CD4-positive, alpha-beta T cell treated with Interleukin-4 for 4 hours (primary cell): ENCODE measurements around the gene FBXO22.
"Not testable (repeated sequence)": the region's sequence is repeated elsewhere in the genome, so short reads cannot be mapped to it uniquely, and the experiment has no call there.

Experiments
- DNase-seq: peaks from one replicate; pipeline ENCODE4 v3.0.0-alpha.2; 2020

FBXO22 gene

DNA sequence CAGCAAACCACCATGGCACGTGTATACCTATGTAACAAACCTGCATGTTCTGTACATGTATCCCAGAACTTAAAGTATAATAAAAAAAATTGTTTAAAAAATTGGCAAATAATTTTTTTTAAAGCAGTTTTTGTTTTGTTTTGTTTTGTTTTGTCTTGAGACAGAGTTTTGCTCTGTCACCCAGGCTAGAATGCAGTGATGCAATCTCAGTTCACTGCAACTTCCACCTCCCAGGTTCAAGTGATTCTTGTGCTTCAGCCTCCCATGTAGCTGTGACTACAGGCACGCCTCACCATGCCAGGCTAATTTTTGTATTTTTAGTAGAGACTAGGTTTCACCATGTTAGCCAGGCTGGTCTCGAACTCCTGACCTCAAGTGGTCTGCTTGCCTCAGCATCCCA is 81.0 kb downstream of the FBXO22 start:
- DNase-seq: not testable (repeated sequence)

GRCh38 chr15:75985971-75986370 is 82.3 kb downstream of the FBXO22 start:
- DNase-seq: no peak

- no peak for DNase-seq
Measured at GRCh38 chr15:75989045-75989444, 85.4 kb downstream of the FBXO22 start.

GRCh38 chr15:75989875-75990274 is 86.2 kb downstream of the FBXO22 start:
- no peak for DNase-seq
